Endodermal cell (in vitro differentiated cells): ENCODE data around the gene ARPP21. TPM values are rescaled to one million over a fixed set of nuclear protein-coding genes. Genes with fewer than 3 reads are reported as not detected.

Source experiments
- DNase-seq: peaks from one replicate; pipeline ENCODE4 v3.0.0-alpha.2; 2017
- H3K27ac ChIP-seq: 2 replicates; pipeline ENCODE4 v1.5.1; 2013; ENCODE audit warnings: mild to moderate bottlenecking, low read depth, low read length, moderate library complexity
- H3K27me3 ChIP-seq: 2 replicates; pipeline ENCODE4 v1.6.1; 2013; ENCODE audit warnings: mild to moderate bottlenecking, low read length, moderate library complexity; ENCODE audit not compliant: insufficient read depth, control insufficient read depth, poor library complexity, severe bottlenecking
- H3K36me3 ChIP-seq: 2 replicates; pipeline ENCODE4 v1.7.0; 2013; ENCODE audit warnings: mild to moderate bottlenecking, low read length, moderate library complexity; ENCODE audit not compliant: control insufficient read depth, insufficient read depth
- H3K4me1 ChIP-seq: one replicate; pipeline ENCODE4 v1.7.0; 2013; ENCODE audit warnings: low read length; ENCODE audit not compliant: control insufficient read depth, insufficient read depth
- H3K4me3 ChIP-seq: 2 replicates; pipeline ENCODE4 v1.5.1; 2013; ENCODE audit warnings: mild to moderate bottlenecking, low read length, moderate library complexity
- H3K9ac ChIP-seq: 2 replicates; pipeline ENCODE4 v1.6.1; 2013; ENCODE audit warnings: mild to moderate bottlenecking, low read length, moderate library complexity; ENCODE audit not compliant: poor library complexity, severe bottlenecking; ENCODE audit errors: extremely low read depth
- H3K9me3 ChIP-seq: 2 replicates; pipeline ENCODE4 v1.6.1; 2013; ENCODE audit warnings: mild to moderate bottlenecking, low read length, moderate library complexity; ENCODE audit not compliant: control insufficient read depth
- H3K27ac Mint-ChIP-seq: 2 replicates; pipeline ENCODE4 v1.8.0; 2020; ENCODE audit warnings: mixed read lengths
- H3K27me3 Mint-ChIP-seq: 2 replicates; pipeline ENCODE4 v1.8.0; 2021; ENCODE audit warnings: mild to moderate bottlenecking, mixed read lengths; ENCODE audit not compliant: insufficient read depth
- H3K36me3 Mint-ChIP-seq: 2 replicates; pipeline ENCODE4 v1.8.0; 2020; ENCODE audit warnings: low read depth, mixed read lengths
- H3K4me1 Mint-ChIP-seq: 2 replicates; pipeline ENCODE4 v1.8.0; 2020; ENCODE audit warnings: mixed read lengths
- H3K4me3 Mint-ChIP-seq: 2 replicates; pipeline ENCODE4 v1.8.0; 2020; ENCODE audit warnings: mild to moderate bottlenecking, moderate library complexity, mixed read lengths
- H3K9me3 Mint-ChIP-seq: 2 replicates; pipeline ENCODE4 v1.8.0; 2020; ENCODE audit warnings: mild to moderate bottlenecking, mixed read lengths
- CTCF ChIP-seq: fragments of 200-600 bp; sonication (generic); conservative IDR thresholded peaks from 2 replicates; pipeline ENCODE4 v1.5.0; 2021; ENCODE audit warnings: antibody characterized with exemption, mild to moderate bottlenecking
- WGBS, 2 experiments: methylation state at CpG; one replicate each; pipeline versions ENCODE4 v1.1.5 to v1.1.7; 2013; ENCODE audit warnings: missing lambda C conversion rate in 2 of 2, mixed read lengths in 1 of 2; ENCODE audit not compliant: insufficient coverage in 1 of 2, insufficient read length in 1 of 2; 5-methylcytosine and 5-hydroxymethylcytosine counted together
- total RNA-seq, 2 donors: library from RNA; stranded (reverse); fragmentation: NEBNext Ultra II Directional in 1 of 2; extraction: Animal tissue kit (Norgen Biotek cat#: 25700) in 1 of 2; gene quantifications; 2 replicates in 1 of 2; 3 replicates in 1 of 2; pipeline ENCODE4 v1.2.1, GENCODE V29; 2021

ARPP21 gene
- total RNA-seq, 2 donors from 2014 or later, result not detected

GRCh38 chr3:35675621-35676020, 36.3 kb downstream of the ARPP21 start:
- H3K27me3 ChIP-seq, result peaks cover 10% of the 10 kb centered on the region
- Mint-ChIP-seq H3K36me3 (no peaks in the 10 kb centered on the region), H3K4me3 (no peak overlapping the region), H3K4me1 (no peaks in the 10 kb centered on the region), H3K9me3 (no peaks in the 10 kb centered on the region), H3K27ac (no peak overlapping the region), H3K27me3 (peaks cover 5% of the 10 kb centered on the region)
- 88% methylated on average over 1 of the region's 1 CpG; no CpG with 5 or more reads in 1 of the 2 experiments for WGBS, 2 experiments
- no peak for TF ChIP-seq CTCF
- H3K36me3 ChIP-seq, result no peaks in the 10 kb centered on the region
- H3K9me3 ChIP-seq, result no peaks in the 10 kb centered on the region
- no peak overlapping the region for H3K9ac ChIP-seq
- H3K27ac ChIP-seq, result no peak overlapping the region
- no peak for DNase-seq
- peaks cover 4% of the 10 kb centered on the region for H3K4me1 ChIP-seq
- no peak overlapping the region for H3K4me3 ChIP-seq

GRCh38 chr3:35677797-35678196, 38.5 kb downstream of the ARPP21 start:
- Mint-ChIP-seq H3K36me3 (no peaks in the 10 kb centered on the region), H3K27me3 (peaks cover 18% of the 10 kb centered on the region), H3K4me3 (no peak overlapping the region), H3K9me3 (no peaks in the 10 kb centered on the region), H3K4me1 (no peaks in the 10 kb centered on the region), H3K27ac (no peak overlapping the region)
- WGBS, 2 experiments, result 88 to 99% methylated on average over 1 to 5 of the region's 5 CpGs
- no peak for DNase-seq
- TF ChIP-seq CTCF, result no peak
- H3K9ac ChIP-seq, result no peak overlapping the region
- no peak overlapping the region for H3K27ac ChIP-seq
- no peaks in the 10 kb centered on the region for H3K36me3 ChIP-seq
- H3K9me3 ChIP-seq, result no peaks in the 10 kb centered on the region
- peaks cover 6% of the 10 kb centered on the region for H3K27me3 ChIP-seq
- no peak overlapping the region for H3K4me3 ChIP-seq
- H3K4me1 ChIP-seq, result no peaks in the 10 kb centered on the region

GRCh38 chr3:35678643-35679161, 39.4 kb downstream of the ARPP21 start:
- Mint-ChIP-seq H3K4me1 (peaks cover 2% of the 10 kb centered on the region), H3K9me3 (no peaks in the 10 kb centered on the region), H3K4me3 (no peak overlapping the region), H3K27ac (no peak overlapping the region), H3K27me3 (peaks cover 18% of the 10 kb centered on the region), H3K36me3 (no peaks in the 10 kb centered on the region)
- Histone ChIP-seq H3K9me3 (no peaks in the 10 kb centered on the region), H3K4me1 (no peaks in the 10 kb centered on the region), H3K27me3 (peaks cover 6% of the 10 kb centered on the region), H3K4me3 (no peak overlapping the region), H3K9ac (no peak overlapping the region), H3K36me3 (no peaks in the 10 kb centered on the region), H3K27ac (no peak overlapping the region)
- no peak for DNase-seq
- no peak for TF ChIP-seq CTCF
- 87 to 93% methylated on average over 6 to 7 of the region's 7 CpGs for WGBS, 2 experiments
